ENCODE data around the gene SLC7A1. TPM values are rescaled to one million over a fixed set of nuclear protein-coding genes. Genes with fewer than 3 reads are reported as not detected.

The SLC7A1 gene
- total RNA-seq, 1 donor from 2014 or later, result 20.0 TPM

- no peaks in the 10 kb centered on the region for H3K36me3 Mint-ChIP-seq
- no peak for TF ChIP-seq CTCF (IDR thresholded peaks at IDR 0.05; ENCODE audit: unreplicated experiment)
- no peaks in the 10 kb centered on the region for H3K9me3 Mint-ChIP-seq
- H3K4me3 Mint-ChIP-seq, result no peak overlapping the region
- H3K27ac Mint-ChIP-seq, result no peak overlapping the region
- peaks cover 25% of the 10 kb centered on the region for H3K4me1 Mint-ChIP-seq
- H3K27me3 Mint-ChIP-seq (ENCODE audit: low read depth), result no peaks in the 10 kb centered on the region
- no peak for DNase-seq (ENCODE audit: low spot score in 2 of 2, unreplicated experiment in 2 of 2)
Observed at GRCh38 chr13:29536853-29537252, 58.6 kb downstream of the SLC7A1 start.

- H3K27ac Mint-ChIP-seq, result no peak overlapping the region
- H3K27me3 Mint-ChIP-seq (ENCODE audit: low read depth), result no peaks in the 10 kb centered on the region
- no peaks in the 10 kb centered on the region for H3K9me3 Mint-ChIP-seq
- no peak overlapping the region for H3K4me3 Mint-ChIP-seq
- H3K36me3 Mint-ChIP-seq, result no peaks in the 10 kb centered on the region
- no peak for DNase-seq (ENCODE audit: low spot score in 2 of 2, unreplicated experiment in 2 of 2)
- no peak for TF ChIP-seq CTCF (IDR thresholded peaks at IDR 0.05; ENCODE audit: unreplicated experiment)
- peaks cover 26% of the 10 kb centered on the region for H3K4me1 Mint-ChIP-seq
Observed at GRCh38 chr13:29535663-29536655, 59.5 kb downstream of the SLC7A1 start.

- Mint-ChIP-seq H3K27me3 (ENCODE audit: low read depth) (no peaks in the 10 kb centered on the region), H3K4me1 (peaks cover 21% of the 10 kb centered on the region), H3K27ac (no peak overlapping the region), H3K9me3 (no peaks in the 10 kb centered on the region), H3K36me3 (peaks cover 7% of the 10 kb centered on the region), H3K4me3 (no peak overlapping the region)
- DNase-seq (ENCODE audit: low spot score in 2 of 2, unreplicated experiment in 2 of 2), result no peak
- no peak for TF ChIP-seq CTCF (IDR thresholded peaks at IDR 0.05; ENCODE audit: unreplicated experiment)
Observed at GRCh38 chr13:29534083-29534482, 61.4 kb downstream of the SLC7A1 start.

GRCh38 chr13:29532821-29533220 is 62.7 kb downstream of the SLC7A1 start:
- Mint-ChIP-seq H3K27me3 (ENCODE audit: low read depth) (no peaks in the 10 kb centered on the region), H3K4me3 (no peak overlapping the region), H3K27ac (no peak overlapping the region), H3K4me1 (peaks cover 17% of the 10 kb centered on the region), H3K9me3 (no peaks in the 10 kb centered on the region), H3K36me3 (peaks cover 7% of the 10 kb centered on the region)
- no peak for DNase-seq (ENCODE audit: low spot score in 2 of 2, unreplicated experiment in 2 of 2)
- TF ChIP-seq CTCF (IDR thresholded peaks at IDR 0.05; ENCODE audit: unreplicated experiment), result no peak

GRCh38 chr13:29532116-29532515 is 63.4 kb downstream of the SLC7A1 start:
- H3K9me3 Mint-ChIP-seq, result no peaks in the 10 kb centered on the region
- H3K27me3 Mint-ChIP-seq (ENCODE audit: low read depth), result no peaks in the 10 kb centered on the region
- H3K4me3 Mint-ChIP-seq, result no peak overlapping the region
- TF ChIP-seq CTCF (IDR thresholded peaks at IDR 0.05; ENCODE audit: unreplicated experiment), result no peak
- H3K36me3 Mint-ChIP-seq, result peaks cover 7% of the 10 kb centered on the region
- no peak overlapping the region for H3K27ac Mint-ChIP-seq
- no peak for DNase-seq (ENCODE audit: low spot score in 2 of 2, unreplicated experiment in 2 of 2)
- H3K4me1 Mint-ChIP-seq, result peaks cover 16% of the 10 kb centered on the region
